ENCODE measurements around the gene H2BK1. TPM values are rescaled to one million over a fixed set of nuclear protein-coding genes. Genes with fewer than 3 reads are reported as not detected.
A peak's percentile ranks its signal among the peaks of the same experiment; 100 is the strongest.

H2BK1 gene
- total and polyA plus RNA-seq, 8 donors: not detected

GRCh38 chr7:151174246-151175046 lies 35.8 kb downstream of the H2BK1 start:
- Histone ChIP-seq H3K27ac (no peak overlapping the region), H3K4me3 (no peak overlapping the region), H3K27me3 (peaks cover 0 to 9% (median 3%) of the 10 kb centered on the region in 4 donors), H3K36me3 (no peaks in the 10 kb centered on the region), H3K9me3 (no peaks in the 10 kb centered on the region), H3K4me1 (no peaks in the 10 kb centered on the region)
- 53 to 55% methylated on average over 70 to 77 of the region's 77 CpGs for WGBS, 2 donors
- TF ChIP-seq, protein P1, sequence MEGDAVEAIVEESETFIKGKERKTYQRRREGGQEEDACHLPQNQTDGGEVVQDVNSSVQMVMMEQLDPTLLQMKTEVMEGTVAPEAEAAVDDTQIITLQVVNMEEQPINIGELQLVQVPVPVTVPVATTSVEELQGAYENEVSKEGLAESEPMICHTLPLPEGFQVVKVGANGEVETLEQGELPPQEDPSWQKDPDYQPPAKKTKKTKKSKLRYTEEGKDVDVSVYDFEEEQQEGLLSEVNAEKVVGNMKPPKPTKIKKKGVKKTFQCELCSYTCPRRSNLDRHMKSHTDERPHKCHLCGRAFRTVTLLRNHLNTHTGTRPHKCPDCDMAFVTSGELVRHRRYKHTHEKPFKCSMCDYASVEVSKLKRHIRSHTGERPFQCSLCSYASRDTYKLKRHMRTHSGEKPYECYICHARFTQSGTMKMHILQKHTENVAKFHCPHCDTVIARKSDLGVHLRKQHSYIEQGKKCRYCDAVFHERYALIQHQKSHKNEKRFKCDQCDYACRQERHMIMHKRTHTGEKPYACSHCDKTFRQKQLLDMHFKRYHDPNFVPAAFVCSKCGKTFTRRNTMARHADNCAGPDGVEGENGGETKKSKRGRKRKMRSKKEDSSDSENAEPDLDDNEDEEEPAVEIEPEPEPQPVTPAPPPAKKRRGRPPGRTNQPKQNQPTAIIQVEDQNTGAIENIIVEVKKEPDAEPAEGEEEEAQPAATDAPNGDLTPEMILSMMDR (IDR thresholded peaks at IDR 0.05): no peak
- DNase-seq (peak in 3 of 6 donors; percentile 20 to 76 (median 42)), ATAC-seq (peak in 3 of 4 donors; percentile 24 to 45 (median 38)), FAIRE-seq (no peak)
- intact Hi-C loops (cut with DNase I): loop anchor here in 1 of 3 donors (5.0 kb wide), 1 partner anchor 52 kb away; no protein-coding TSS in a partner anchor

DNA sequence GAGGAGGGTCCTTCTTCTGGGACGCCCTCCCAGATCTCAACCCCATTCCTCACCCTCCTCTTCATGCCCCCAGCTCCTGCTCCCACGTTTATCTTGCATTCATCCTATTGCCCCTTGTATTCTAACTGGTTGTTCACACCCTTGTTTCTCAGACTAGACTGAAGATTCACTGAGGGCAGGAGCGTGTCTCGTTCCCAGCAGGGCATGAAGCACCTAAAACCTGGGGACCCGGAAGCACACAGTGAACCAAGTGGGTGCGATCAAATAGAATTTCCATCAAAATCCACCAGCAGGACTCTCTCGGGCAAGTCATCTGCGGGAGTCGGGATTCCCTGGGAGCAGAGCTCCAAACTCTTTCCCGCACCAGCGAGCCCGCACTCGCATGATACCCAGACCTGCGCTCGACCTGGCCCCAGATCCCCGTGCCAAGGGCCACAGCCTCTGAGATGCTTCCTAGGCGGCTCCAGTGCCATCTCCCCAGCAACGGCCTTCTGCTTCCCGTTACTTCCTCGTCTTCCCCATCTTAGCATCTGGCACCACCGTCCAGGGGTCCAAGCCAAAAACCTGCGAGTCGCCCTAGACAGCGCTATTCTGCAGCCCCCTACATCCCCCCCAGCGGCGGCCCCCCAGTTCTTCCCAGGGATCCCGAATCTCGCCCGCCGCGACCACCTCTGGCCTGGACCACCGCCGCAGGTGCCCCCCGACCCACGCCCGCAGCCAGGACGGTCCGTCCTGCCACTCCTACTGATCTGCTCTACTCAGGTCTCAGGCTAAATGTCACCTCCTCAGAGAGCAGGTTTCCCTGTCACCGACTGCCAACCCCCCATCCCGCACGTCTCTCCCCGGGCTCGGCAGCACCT lies 36.7 kb downstream of the H2BK1 start:
- WGBS, 2 donors: 73 to 77% methylated on average over 40 to 43 of the region's 43 CpGs
- TF ChIP-seq, protein P1 (IDR thresholded peaks at IDR 0.05): no peak
- Histone ChIP-seq H3K27ac (no peak overlapping the region), H3K4me1 (no peaks in the 10 kb centered on the region), H3K4me3 (no peak overlapping the region), H3K9me3 (no peaks in the 10 kb centered on the region), H3K36me3 (no peaks in the 10 kb centered on the region), H3K27me3 (peaks cover 0 to 9% (median 3%) of the 10 kb centered on the region in 4 donors)
- no peak for ATAC-seq
- no peak for FAIRE-seq
- intact Hi-C loops (cut with DNase I): loop anchor here in 1 of 3 donors (5.0 kb wide), 1 partner anchor 51 kb away; no protein-coding TSS in a partner anchor
- no peak for DNase-seq

- TF ChIP-seq, protein P1 (IDR thresholded peaks at IDR 0.05): peak; percentile 100
- no peaks in the 10 kb centered on the region for H3K9me3 ChIP-seq
- peaks cover 0 to 9% (median 3%) of the 10 kb centered on the region in 4 donors for H3K27me3 ChIP-seq
- H3K36me3 ChIP-seq: no peaks in the 10 kb centered on the region
- no peaks in the 10 kb centered on the region for H3K4me1 ChIP-seq
- intact Hi-C loops (cut with DNase I): loop anchor here in 1 of 3 donors (5.0 kb wide), 1 partner anchor 50 kb away; no protein-coding TSS in a partner anchor
- no peak overlapping the region for H3K27ac ChIP-seq
- 16 to 19% methylated on average over 42 of the region's 42 CpGs for WGBS, 2 donors
- DNase-seq: peak; percentile 51 to 95 (median 83)
- peak; percentile 34 for FAIRE-seq
- no peak overlapping the region for H3K4me3 ChIP-seq
- peak; percentile 79 to 96 (median 90) for ATAC-seq
These were observed 37.8 kb downstream of the H2BK1 start for GRCh38 chr7:151172273-151173141.

GRCh38 chr7:151168787-151169162 lies 41.5 kb downstream of the H2BK1 start:
- FAIRE-seq (no peak), DNase-seq (no peak), ATAC-seq (no peak)
- Histone ChIP-seq H3K27ac (no peak overlapping the region), H3K4me1 (peaks cover 0 to 5% (median 4%) of the 10 kb centered on the region in 3 donors), H3K36me3 (no peaks in the 10 kb centered on the region), H3K9me3 (no peaks in the 10 kb centered on the region), H3K27me3 (peaks cover 0 to 20% (median 3%) of the 10 kb centered on the region in 4 donors), H3K4me3 (no peak overlapping the region)
- intact Hi-C loops (cut with DNase I): loop anchor here in 1 of 3 donors (5.0 kb wide), 1 partner anchor 41 kb away; no protein-coding TSS in a partner anchor
- 56 to 57% methylated on average over 10 of the region's 10 CpGs for WGBS, 2 donors
- TF ChIP-seq, protein P1 (IDR thresholded peaks at IDR 0.05): no peak

Measured in pancreas (tissue), 10 donors.